Testis (tissue), 5 donors: ENCODE results near the gene ERI2. TPM values are rescaled to one million over a fixed set of nuclear protein-coding genes. Genes with fewer than 3 reads are reported as not detected.

Source experiments
- DNase-seq: peaks from one replicate; pipeline ENCODE4 v3.0.0-alpha.2; 2019
- H3K27ac ChIP-seq, 2 donors: fragments of 200-600 bp; sonication (generic); one replicate each; pipeline ENCODE4 v1.5.1; 2019
- H3K27me3 ChIP-seq: fragments of 200-600 bp; sonication (generic); one replicate; pipeline ENCODE4 v1.5.1; 2019
- H3K36me3 ChIP-seq: fragments of 200-600 bp; sonication (generic); one replicate; pipeline ENCODE4 v1.5.1; 2017; ENCODE audit warnings: low read depth; ENCODE audit errors: missing control alignments
- H3K4me1 ChIP-seq: fragments of 200-600 bp; sonication (generic); one replicate; pipeline ENCODE4 v1.5.1; 2019
- H3K4me3 ChIP-seq, 2 donors: fragments of 200-600 bp; sonication (generic); one replicate each; pipeline ENCODE4 v1.5.1; 2017 to 2019
- H3K9me3 ChIP-seq: fragments of 200-600 bp; sonication (generic); one replicate; pipeline ENCODE4 v1.5.1; 2017
- POLR2A ChIP-seq: fragments of 450-650 bp; IDR thresholded peaks from one replicate; pipeline ENCODE4 v1.6.1; 2017; ENCODE audit warnings: antibody characterized with exemption, mild to moderate bottlenecking, moderate library complexity
- WGBS, 2 donors: methylation state at CpG; one replicate each; pipeline ENCODE4 v1.1.5; 2018; 5-methylcytosine and 5-hydroxymethylcytosine counted together
- intact Hi-C: fragments of 100-400 bp; cut with DNase I; formaldehyde crosslinking; loops from one replicate; pipeline ENCODE4 v1.15.1; 2023; ENCODE audit warnings: low total_unique reads
- long read RNA-seq, 2 donors: transcript quantifications; one replicate each; lab custom pipeline, GENCODE V29; 2026
- polyA plus RNA-seq: library from polyadenylated mRNA; stranded (reverse); fragments of 350-450 nt; fragmentation: Illumina TruSeq; extraction: RNeasy Lipid Tissue Mini Kit (QIAGEN cat#74804); gene quantifications from one replicate; pipeline ENCODE4 v1.2.3, GENCODE V29; 2014; ENCODE audit warnings: low read depth, low replicate concordance; ENCODE audit not compliant: insufficient read depth
- total RNA-seq, 2 donors: library from RNA; depleted of rRNA; stranded (reverse); fragments of >200 nt; gene quantifications; one replicate each; pipeline ENCODE4 v1.2.3, GENCODE V29; 2016
- TF ChIP-seq, protein P1 (sequence below), 3 experiments: fragments of 450-650 bp in 2 of 3; fragments of 200-600 bp in 1 of 3; sonication (generic) in 1 of 3; IDR thresholded peaks; one replicate each; pipeline ENCODE4 v1.5.1; 2016 to 2019; ENCODE audit warnings: antibody characterized with exemption in 3 of 3, mild to moderate bottlenecking in 2 of 3, moderate library complexity in 1 of 3

Gene ERI2, protein sequence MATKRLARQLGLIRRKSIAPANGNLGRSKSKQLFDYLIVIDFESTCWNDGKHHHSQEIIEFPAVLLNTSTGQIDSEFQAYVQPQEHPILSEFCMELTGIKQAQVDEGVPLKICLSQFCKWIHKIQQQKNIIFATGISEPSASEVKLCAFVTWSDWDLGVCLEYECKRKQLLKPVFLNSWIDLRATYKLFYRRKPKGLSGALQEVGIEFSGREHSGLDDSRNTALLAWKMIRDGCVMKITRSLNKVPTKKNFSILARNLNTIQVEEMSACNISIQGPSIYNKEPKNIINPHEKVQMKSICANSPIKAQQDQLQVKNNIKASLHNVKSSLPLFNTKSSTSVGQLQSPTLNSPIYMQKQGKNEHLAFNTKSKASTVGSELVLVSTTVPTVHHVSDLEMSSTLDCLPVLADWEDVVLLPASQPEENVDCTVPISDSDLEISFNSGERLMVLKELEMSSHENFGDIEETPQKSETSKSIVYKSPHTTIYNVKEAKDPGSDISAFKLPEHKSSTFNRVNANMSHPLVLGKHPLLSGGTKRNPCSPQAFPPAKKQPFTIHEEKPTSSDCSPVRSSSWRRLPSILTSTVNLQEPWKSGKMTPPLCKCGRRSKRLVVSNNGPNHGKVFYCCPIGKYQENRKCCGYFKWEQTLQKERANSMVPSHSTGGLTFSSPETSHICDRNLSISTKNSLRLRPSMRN
- total RNA-seq (10 to 100 TPM; 66.5 to 71.1 TPM), polyA plus RNA-seq (42.9 TPM)
- long read RNA-seq, donor 1, transcript ERI2-203 (1 exons, 3,846 nt): major isoform, 19 of 20 reads
- long read RNA-seq, donor 1, partial matches to known transcripts: 0 of 20 reads
- long read RNA-seq, donor 1, other reads (novel, unspliced or antisense): 0 of 20 reads
- long read RNA-seq, donor 2, transcript ERI2-203 (1 exons, 3,846 nt): major isoform, 19 of 19 reads
- long read RNA-seq, donor 2, partial matches to known transcripts: 0 of 19 reads
- long read RNA-seq, donor 2, other reads (novel, unspliced or antisense): 0 of 19 reads

GRCh38 chr16:20806168-20807050 lies at the start of gene ERI2, which contains the start of gene REXO5:
ERI2 (minus strand) TSS chr16:20806472; CDS start chr16:20806430, 42 bp downstream.
REXO5 (plus strand) TSS chr16:20806527; CDS start chr16:20806954, 427 bp downstream.
- no peak for TF ChIP-seq POLR2A
- TF ChIP-seq, protein P1, sequence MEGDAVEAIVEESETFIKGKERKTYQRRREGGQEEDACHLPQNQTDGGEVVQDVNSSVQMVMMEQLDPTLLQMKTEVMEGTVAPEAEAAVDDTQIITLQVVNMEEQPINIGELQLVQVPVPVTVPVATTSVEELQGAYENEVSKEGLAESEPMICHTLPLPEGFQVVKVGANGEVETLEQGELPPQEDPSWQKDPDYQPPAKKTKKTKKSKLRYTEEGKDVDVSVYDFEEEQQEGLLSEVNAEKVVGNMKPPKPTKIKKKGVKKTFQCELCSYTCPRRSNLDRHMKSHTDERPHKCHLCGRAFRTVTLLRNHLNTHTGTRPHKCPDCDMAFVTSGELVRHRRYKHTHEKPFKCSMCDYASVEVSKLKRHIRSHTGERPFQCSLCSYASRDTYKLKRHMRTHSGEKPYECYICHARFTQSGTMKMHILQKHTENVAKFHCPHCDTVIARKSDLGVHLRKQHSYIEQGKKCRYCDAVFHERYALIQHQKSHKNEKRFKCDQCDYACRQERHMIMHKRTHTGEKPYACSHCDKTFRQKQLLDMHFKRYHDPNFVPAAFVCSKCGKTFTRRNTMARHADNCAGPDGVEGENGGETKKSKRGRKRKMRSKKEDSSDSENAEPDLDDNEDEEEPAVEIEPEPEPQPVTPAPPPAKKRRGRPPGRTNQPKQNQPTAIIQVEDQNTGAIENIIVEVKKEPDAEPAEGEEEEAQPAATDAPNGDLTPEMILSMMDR (IDR thresholded peaks at IDR 0.05): peak in 2 of 3 experiments; percentile 10 to 41
- Histone ChIP-seq H3K4me1 (no peaks in the 10 kb centered on the region), H3K36me3 (no peaks in the 10 kb centered on the region), H3K27ac (peak within 1 kb of the TSS; percentile 88 to 91), H3K4me3 (peak within 1 kb of the TSS; percentile 74 to 89), H3K27me3 (no peaks in the 10 kb centered on the region), H3K9me3 (no peaks in the 10 kb centered on the region)
- DNase-seq: peak; percentile 95
- intact Hi-C loops: no loop called here
- WGBS, 2 donors: 0 to 1% methylated on average over 18 to 72 of the region's 74 CpGs

- Histone ChIP-seq H3K36me3 (no peaks in the 10 kb centered on the region), H3K27me3 (no peaks in the 10 kb centered on the region), H3K4me1 (peaks cover 51% of the 10 kb centered on the region), H3K27ac (no peak overlapping the region), H3K9me3 (no peaks in the 10 kb centered on the region), H3K4me3 (no peak overlapping the region)
- WGBS, 2 donors: 93 to 97% methylated on average over 2 of the region's 2 CpGs
- TF ChIP-seq POLR2A: no peak
- TF ChIP-seq, protein P1 (IDR thresholded peaks at IDR 0.05): no peak
- intact Hi-C loops: loop anchor here (10.0 kb wide), 1 partner anchor 50 kb away; the partner anchor contains the start of genes DCUN1D3 and LYRM1
- DNase-seq: no peak
Measured at GRCh38 chr16:20854963-20855362, 48.7 kb upstream of the ERI2 start.

GRCh38 chr16:20853981-20854620 lies 47.8 kb upstream of the ERI2 start:
- H3K36me3 ChIP-seq: no peaks in the 10 kb centered on the region
- no peak for DNase-seq
- peak overlapping the region in 1 of 2 donors; percentile 37 for H3K27ac ChIP-seq
- H3K9me3 ChIP-seq: no peaks in the 10 kb centered on the region
- H3K4me1 ChIP-seq: peaks cover 48% of the 10 kb centered on the region
- 81 to 87% methylated on average over 3 of the region's 3 CpGs for WGBS, 2 donors
- no peaks in the 10 kb centered on the region for H3K27me3 ChIP-seq
- H3K4me3 ChIP-seq: no peak overlapping the region
- TF ChIP-seq, protein P1 (IDR thresholded peaks at IDR 0.05): no peak
- TF ChIP-seq POLR2A: no peak
- intact Hi-C loops: loop anchor here (10.0 kb wide), 1 partner anchor 51 kb away; the partner anchor contains the start of genes DCUN1D3 and LYRM1
